GM12874 (cell line): ENCODE data around the gene FAM236D.
"Not testable (repeated sequence)": the region's sequence is repeated elsewhere in the genome, so short reads cannot be mapped to it uniquely, and the experiment has no call there.

Experiments used
- TF ChIP-seq, protein P1 (sequence below): IDR thresholded peaks from 2 replicates; pipeline ENCODE4 v1.5.1; 2011; ENCODE audit warnings: low read depth, mild to moderate bottlenecking, control low read depth, low read length, moderate library complexity; ENCODE audit not compliant: insufficient read depth

Gene FAM236D

GRCh38 chrX:72808110-72808509, at the start of gene FAM236D:
Gene FAM236D, minus strand, starts transcription at chrX:72808210. Its CDS starts 100 bp downstream, at chrX:72808110.
- TF ChIP-seq, protein P1, sequence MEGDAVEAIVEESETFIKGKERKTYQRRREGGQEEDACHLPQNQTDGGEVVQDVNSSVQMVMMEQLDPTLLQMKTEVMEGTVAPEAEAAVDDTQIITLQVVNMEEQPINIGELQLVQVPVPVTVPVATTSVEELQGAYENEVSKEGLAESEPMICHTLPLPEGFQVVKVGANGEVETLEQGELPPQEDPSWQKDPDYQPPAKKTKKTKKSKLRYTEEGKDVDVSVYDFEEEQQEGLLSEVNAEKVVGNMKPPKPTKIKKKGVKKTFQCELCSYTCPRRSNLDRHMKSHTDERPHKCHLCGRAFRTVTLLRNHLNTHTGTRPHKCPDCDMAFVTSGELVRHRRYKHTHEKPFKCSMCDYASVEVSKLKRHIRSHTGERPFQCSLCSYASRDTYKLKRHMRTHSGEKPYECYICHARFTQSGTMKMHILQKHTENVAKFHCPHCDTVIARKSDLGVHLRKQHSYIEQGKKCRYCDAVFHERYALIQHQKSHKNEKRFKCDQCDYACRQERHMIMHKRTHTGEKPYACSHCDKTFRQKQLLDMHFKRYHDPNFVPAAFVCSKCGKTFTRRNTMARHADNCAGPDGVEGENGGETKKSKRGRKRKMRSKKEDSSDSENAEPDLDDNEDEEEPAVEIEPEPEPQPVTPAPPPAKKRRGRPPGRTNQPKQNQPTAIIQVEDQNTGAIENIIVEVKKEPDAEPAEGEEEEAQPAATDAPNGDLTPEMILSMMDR: not testable (repeated sequence)

GRCh38 chrX:72782560-72782959, 25.4 kb downstream of the FAM236D start, which contains the start of gene FAM236B:
Gene FAM236B, minus strand, starts transcription at chrX:72782660. Its CDS starts 100 bp downstream, at chrX:72782560.
- TF ChIP-seq, protein P1: not testable (repeated sequence)

- TF ChIP-seq, protein P1: not testable (repeated sequence)
Measured at GRCh38 chrX:72776653-72777466, 31.1 kb downstream of the FAM236D start, which contains the start of gene DMRTC1B. Gene DMRTC1B, plus strand, starts transcription at chrX:72776890. Its CDS starts 68,246 bp downstream, at chrX:72845136.
